H9 (cell line): ENCODE measurements around the gene CARD11. TPM values are rescaled to one million over a fixed set of nuclear protein-coding genes. Genes with fewer than 3 reads are reported as not detected.

Experiments used
- DNase-seq: peaks from one replicate; pipeline ENCODE4 v3.0.0-alpha.2; 2017
- H2AFZ ChIP-seq: one replicate; pipeline ENCODE4 v1.6.1; 2013; ENCODE audit warnings: mild to moderate bottlenecking, low read length, control low read depth, moderate library complexity
- H2AK5ac ChIP-seq: 2 replicates; pipeline ENCODE4 v1.6.1; 2013; ENCODE audit warnings: low read length, control low read depth, mixed read lengths; ENCODE audit not compliant: insufficient read length
- H2BK120ac ChIP-seq: one replicate; pipeline ENCODE4 v1.6.1; 2013; ENCODE audit warnings: low read depth, mild to moderate bottlenecking, low read length, control low read depth, inconsistent platforms; ENCODE audit not compliant: poor library complexity, severe bottlenecking
- H2BK12ac ChIP-seq: 2 replicates; pipeline ENCODE4 v1.6.1; 2013; ENCODE audit warnings: low read length, control low read depth, mixed read lengths, low read depth; ENCODE audit not compliant: insufficient read length
- H2BK15ac ChIP-seq: 2 replicates; pipeline ENCODE4 v1.6.1; 2013; ENCODE audit warnings: low read depth, low read length, control low read depth
- H2BK20ac ChIP-seq: one replicate; pipeline ENCODE4 v1.6.1; 2013; ENCODE audit warnings: low read depth, mild to moderate bottlenecking, low read length, control low read depth, inconsistent platforms; ENCODE audit not compliant: poor library complexity, severe bottlenecking
- H2BK5ac ChIP-seq: 2 replicates; pipeline ENCODE4 v1.6.1; 2013; ENCODE audit warnings: low read length, control low read depth, mixed read lengths; ENCODE audit not compliant: insufficient read length
- H3K14ac ChIP-seq: 2 replicates; pipeline ENCODE4 v1.6.1; 2013; ENCODE audit warnings: low read length, control low read depth; ENCODE audit not compliant: insufficient read depth
- H3K18ac ChIP-seq: 2 replicates; pipeline ENCODE4 v1.6.1; 2013; ENCODE audit warnings: low read depth, mild to moderate bottlenecking, mixed read lengths, low read length, control low read depth; ENCODE audit not compliant: insufficient read length
- H3K23ac ChIP-seq: 2 replicates; pipeline ENCODE4 v1.6.1; 2013; ENCODE audit warnings: low read length, control low read depth, mixed read lengths, low read depth; ENCODE audit not compliant: insufficient read length
- H3K23me2 ChIP-seq: 2 replicates; pipeline ENCODE4 v1.6.1; 2013; ENCODE audit warnings: low read depth, mild to moderate bottlenecking, mixed read lengths, low read length, control low read depth; ENCODE audit not compliant: insufficient read length, poor library complexity, severe bottlenecking
- H3K27ac ChIP-seq: 2 replicates; pipeline ENCODE4 v1.5.1; 2013; ENCODE audit warnings: low read length, control low read depth, mixed read lengths, low read depth; ENCODE audit not compliant: insufficient read length
- H3K27me3 ChIP-seq: 2 replicates; pipeline ENCODE4 v1.6.1; 2013; ENCODE audit warnings: low read length, control low read depth, inconsistent platforms; ENCODE audit not compliant: insufficient read depth
- H3K4ac ChIP-seq: 2 replicates; pipeline ENCODE4 v1.6.1; 2013; ENCODE audit warnings: low read depth, mild to moderate bottlenecking, control low read depth, inconsistent platforms, low read length, moderate library complexity
- H3K4me1 ChIP-seq: 2 replicates; pipeline ENCODE4 v1.6.1; 2013; ENCODE audit warnings: low read length, control low read depth, inconsistent platforms; ENCODE audit not compliant: insufficient read depth
- H3K4me2 ChIP-seq: 2 replicates; pipeline ENCODE4 v1.6.1; 2013; ENCODE audit warnings: low read length, control low read depth, mixed read lengths; ENCODE audit not compliant: insufficient read length, insufficient read depth
- H3K56ac ChIP-seq: 2 replicates; pipeline ENCODE4 v1.6.1; 2013; ENCODE audit warnings: low read depth, mild to moderate bottlenecking, mixed read lengths, low read length, control low read depth; ENCODE audit not compliant: insufficient read length
- H3K79me1 ChIP-seq: 2 replicates; pipeline ENCODE4 v1.6.1; 2013; ENCODE audit warnings: low read depth, mild to moderate bottlenecking, moderate library complexity, low read length, control low read depth, inconsistent platforms; ENCODE audit not compliant: insufficient read depth, poor library complexity, severe bottlenecking
- H3K79me2 ChIP-seq: 2 replicates; pipeline ENCODE4 v1.6.1; 2013; ENCODE audit warnings: low read length, control low read depth, inconsistent platforms; ENCODE audit not compliant: insufficient read depth
- H3K9ac ChIP-seq: 2 replicates; pipeline ENCODE4 v1.6.1; 2013; ENCODE audit warnings: low read length, control low read depth, mixed read lengths; ENCODE audit not compliant: insufficient read length; ENCODE audit errors: extremely low read depth
- H3K9me3 ChIP-seq: one replicate; pipeline ENCODE4 v1.6.1; 2013; ENCODE audit warnings: low read depth, low read length, inconsistent platforms; ENCODE audit not compliant: control insufficient read depth
- H3T11ph ChIP-seq: one replicate; pipeline ENCODE4 v1.6.1; 2013; ENCODE audit warnings: mild to moderate bottlenecking, low read length, control low read depth, inconsistent platforms
- H4K20me1 ChIP-seq: one replicate; pipeline ENCODE4 v1.6.1; 2013; ENCODE audit not compliant: control insufficient read depth, insufficient read length, insufficient read depth
- H4K5ac ChIP-seq: 2 replicates; pipeline ENCODE4 v1.6.1; 2013; ENCODE audit warnings: low read depth, mild to moderate bottlenecking, mixed read lengths, low read length, control low read depth; ENCODE audit not compliant: insufficient read length
- H4K8ac ChIP-seq: replicated peaks from 2 replicates; pipeline ENCODE4 v1.6.1; 2013; ENCODE audit warnings: low read length, control low read depth, mixed read lengths, low read depth; ENCODE audit not compliant: insufficient read length
- H4K91ac ChIP-seq: 2 replicates; pipeline ENCODE4 v1.6.1; 2013; ENCODE audit warnings: low read depth, mild to moderate bottlenecking, moderate library complexity, mixed read lengths, low read length, control low read depth; ENCODE audit not compliant: insufficient read length
- H3K27ac Mint-ChIP-seq, 3 experiments: 2 replicates in 2 of 3; 3 replicates in 1 of 3; pipeline ENCODE4 v1.8.0; 2020 to 2021; ENCODE audit warnings: mixed read lengths in 3 of 3, mild to moderate bottlenecking in 1 of 3, moderate library complexity in 1 of 3
- H3K27me3 Mint-ChIP-seq: 2 replicates; pipeline ENCODE4 v1.8.0; 2021; ENCODE audit warnings: low read depth, mild to moderate bottlenecking, moderate library complexity, mixed read lengths
- H3K36me3 Mint-ChIP-seq, 3 experiments: 2 replicates in 2 of 3; 3 replicates in 1 of 3; pipeline ENCODE4 v1.8.0; 2020 to 2021; ENCODE audit warnings: low read depth in 3 of 3, mixed read lengths in 3 of 3; ENCODE audit not compliant: insufficient read depth in 1 of 3
- H3K4me1 Mint-ChIP-seq, 2 experiments: 2 replicates each; pipeline ENCODE4 v1.8.0; 2020; ENCODE audit warnings: mixed read lengths in 2 of 2
- H3K4me3 Mint-ChIP-seq, 2 experiments: 2 replicates in 1 of 2; 3 replicates in 1 of 2; pipeline ENCODE4 v1.8.0; 2020 to 2021; ENCODE audit warnings: mild to moderate bottlenecking in 2 of 2, mixed read lengths in 2 of 2, moderate library complexity in 1 of 2
- H3K9me3 Mint-ChIP-seq, 2 experiments: 2 replicates in 1 of 2; 3 replicates in 1 of 2; pipeline ENCODE4 v1.8.0; 2020; ENCODE audit warnings: mild to moderate bottlenecking in 2 of 2, mixed read lengths in 2 of 2, moderate library complexity in 1 of 2
- CTCF ChIP-seq: fragments of 200-600 bp; sonication (generic); conservative IDR thresholded peaks from 3 replicates; pipeline ENCODE4 v1.8.0; 2021; ENCODE audit warnings: antibody characterized with exemption, mild to moderate bottlenecking
- WGBS: extraction: QIAGEN DNeasy Blood & Tissue Kit; methylation state at CpG from one replicate; pipeline ENCODE4 v1.1.7; 2013; ENCODE audit warnings: missing lambda C conversion rate, low lambda C conversion rate, mixed read lengths; ENCODE audit not compliant: insufficient read length; ENCODE audit errors: extremely low coverage; 5-methylcytosine and 5-hydroxymethylcytosine counted together
- total RNA-seq: library from RNA; stranded (reverse); gene quantifications from 2 replicates; pipeline ENCODE4 v1.2.1, GENCODE V29; 2021

Gene CARD11
- total RNA-seq, 1 experiment from 2014 or later = 20.0 TPM

- Histone ChIP-seq H3K9ac (no peak overlapping the region), H4K5ac (no peak overlapping the region), H2BK12ac (no peak overlapping the region), H4K91ac (no peak overlapping the region), H3K79me1 (no peaks in the 10 kb centered on the region), H3K14ac (no peak overlapping the region), H2AK5ac (no peak overlapping the region), H3K4me2 (no peak overlapping the region), H2BK5ac (no peak overlapping the region), H3K56ac (no peak overlapping the region), H4K8ac (no peak overlapping the region), H3K9me3 (no peaks in the 10 kb centered on the region), H3K23ac (no peak overlapping the region), H3K4me1 (no peaks in the 10 kb centered on the region), H2BK120ac (no peak overlapping the region), H3K79me2 (no peaks in the 10 kb centered on the region), H3K23me2 (no peaks in the 10 kb centered on the region), H4K20me1 (no peaks in the 10 kb centered on the region), H3K4ac (no peak overlapping the region), H2AFZ (no peak overlapping the region), H3K27ac (no peak overlapping the region), H3T11ph (no peak overlapping the region), H3K18ac (no peak overlapping the region), H3K27me3 (no peaks in the 10 kb centered on the region), H2BK20ac (no peak overlapping the region), H2BK15ac (no peak overlapping the region)
- WGBS = no CpG with 5 or more reads among the region's 4 CpGs
- Mint-ChIP-seq H3K4me3 (no peak overlapping the region), H3K27me3 (no peaks in the 10 kb centered on the region), H3K27ac (no peak overlapping the region), H3K9me3 (peaks cover 22 to 30% of the 10 kb centered on the region in 2 experiments), H3K36me3 (peaks cover 35 to 39% (median 35%) of the 10 kb centered on the region in 3 experiments), H3K4me1 (peaks cover 9 to 13% of the 10 kb centered on the region in 2 experiments)
- TF ChIP-seq CTCF = no peak
- DNase-seq = no peak
These were observed 91.4 kb downstream of the CARD11 start for GRCh38 chr7:2952316-2952715.
